AG10803 (cell line): Measurements from ENCODE around the gene UBR1.
"Not testable (repeated sequence)": the region's sequence is repeated elsewhere in the genome, so short reads cannot be mapped to it uniquely, and the experiment has no call there.

Experiments
- DNase-seq: peaks from one replicate; pipeline ENCODE4 v3.0.0; 2010; ENCODE audit warnings: low read depth
- H3K4me3 ChIP-seq: 2 replicates; pipeline ENCODE4 v1.5.1; 2011; ENCODE audit warnings: mild to moderate bottlenecking, low read length, control low read depth
- CTCF ChIP-seq: conservative IDR thresholded peaks from 2 replicates; pipeline ENCODE4 v1.5.1; 2011; ENCODE audit warnings: mild to moderate bottlenecking, low read length, control low read depth, inconsistent platforms

UBR1 gene

GRCh38 chr15:42914728-42915497, 190.9 kb downstream of the UBR1 start:
- H3K4me3 ChIP-seq = no peak overlapping the region
- no peak for TF ChIP-seq CTCF
- DNase-seq = no peak

- no peak for TF ChIP-seq CTCF
- peak; percentile 91 for DNase-seq
- H3K4me3 ChIP-seq = no peak overlapping the region
Measured at GRCh38 chr15:42911058-42911592, 194.7 kb downstream of the UBR1 start.

- H3K4me3 ChIP-seq = no peak overlapping the region
- TF ChIP-seq CTCF = no peak
- no peak for DNase-seq
Measured at GRCh38 chr15:42908538-42908937, 197.3 kb downstream of the UBR1 start.

GRCh38 chr15:42903388-42904324, 202.2 kb downstream of the UBR1 start:
- no peak for DNase-seq
- H3K4me3 ChIP-seq = no peak overlapping the region
- TF ChIP-seq CTCF = no peak

GRCh38 chr15:42893911-42894310, 211.9 kb downstream of the UBR1 start:
- not testable (repeated sequence) for DNase-seq, H3K4me3 ChIP-seq
